K562 (cell line): Measurements from ENCODE around the gene SLC2A4RG. TPM values are rescaled to one million over a fixed set of nuclear protein-coding genes. Genes with fewer than 3 reads are reported as not detected.

Experiments
- ATAC-seq: fragments of 200-7000 bp; cut with Tn5 transposase; 3 replicates; pipeline ENCODE4 v1.9.1; 2020; ENCODE audit warnings: moderate library complexity
- BruUV-seq: library from RNA; stranded (reverse); fragments of 400-500 nt; replicated peaks from 2 replicates; lab custom pipeline; 2021; lab: Mats Ljungman, UMichigan
- CTCF ChIA-PET: fragments of 300-600 bp; formaldehyde crosslinking; extraction: SDS; loops from one replicate; lab custom pipeline; 2021; ENCODE audit warnings: low intra/inter-chr PET ratio; lab: Yijun Ruan, JAX
- POLR2A ChIA-PET: fragments of 300-600, 350-650 bp; sonication (Branson Sonifier 250); formaldehyde crosslinking; extraction: SDS; loops from one replicate; lab custom pipeline; 2021; ENCODE audit warnings: antibody characterized with exemption, inconsistent platforms; lab: Yijun Ruan, JAX
- DNase-seq, 4 experiments: peaks; one replicate each; pipeline versions ENCODE4 v3.0.0 to v3.0.0-alpha.2; 2011 to 2018; ENCODE audit warnings: low spot score in 3 of 4, mixed read lengths in 3 of 4; ENCODE audit errors: extremely low read depth in 1 of 4
- FAIRE-seq: peaks from 2 replicates; lab custom pipeline; 2011; peaks lifted over from hg19 to GRCh38; lab: Jason Lieb, UNC
- H2AFZ ChIP-seq: 2 replicates; pipeline ENCODE4 v1.6.0; 2011; ENCODE audit warnings: low read depth, low read length, control low read depth, inconsistent platforms
- H3K27ac ChIP-seq: fragments of 200-600 bp; 3 replicates; pipeline ENCODE4 v1.8.0; 2011; ENCODE audit warnings: low read depth, mild to moderate bottlenecking, control low read depth, inconsistent platforms, low read length, moderate library complexity, mixed read lengths; ENCODE audit errors: extremely low read depth
- H3K27me3 ChIP-seq, 2 experiments: fragments of 300-600 bp in 1 of 2; 2 replicates in 1 of 2; 3 replicates in 1 of 2; pipeline versions ENCODE4 v1.6.0 to v1.8.0; 2011; ENCODE audit warnings: inconsistent platforms in 2 of 2, low read length in 2 of 2, mild to moderate bottlenecking in 1 of 2, mixed read lengths in 1 of 2, moderate library complexity in 1 of 2; ENCODE audit not compliant: control insufficient read depth in 2 of 2, insufficient read depth in 2 of 2
- H3K36me3 ChIP-seq: fragments of 300-600 bp; 3 replicates; pipeline ENCODE4 v1.8.0; 2011; ENCODE audit warnings: mild to moderate bottlenecking, low read length, inconsistent platforms; ENCODE audit not compliant: control insufficient read depth, insufficient read depth
- H3K4me1 ChIP-seq, 2 experiments: fragments of 200-600 bp in 1 of 2; replicated peaks in 1 of 2; 2 replicates in 1 of 2; 3 replicates in 1 of 2; pipeline versions ENCODE4 v1.5.1 to v1.8.0; 2011; ENCODE audit warnings: inconsistent platforms in 2 of 2, low read length in 2 of 2, mild to moderate bottlenecking in 1 of 2, mixed read lengths in 1 of 2, moderate library complexity in 1 of 2; ENCODE audit not compliant: control insufficient read depth in 2 of 2, insufficient read depth in 2 of 2
- H3K4me2 ChIP-seq: 2 replicates; pipeline ENCODE4 v1.6.1; 2011; ENCODE audit warnings: low read length, control low read depth, inconsistent platforms, mixed read lengths; ENCODE audit not compliant: insufficient read depth
- H3K4me3 ChIP-seq: fragments of 200-600 bp; sonication (generic), shearing (Covaris generic); 2 replicates; pipeline ENCODE4 v1.5.1; 2016; ENCODE audit warnings: control low read depth, inconsistent platforms
- H3K79me2 ChIP-seq: fragments of 200-600 bp; 3 replicates; pipeline ENCODE4 v1.8.0; 2011; ENCODE audit warnings: low read length, inconsistent platforms; ENCODE audit not compliant: control insufficient read depth, insufficient read depth
- H3K9ac ChIP-seq, 2 experiments: 2 replicates each; pipeline versions ENCODE4 v1.6.0 to v1.6.1; 2011; ENCODE audit warnings: low read depth in 2 of 2, low read length in 2 of 2, control low read depth in 1 of 2, inconsistent platforms in 1 of 2, mild to moderate bottlenecking in 1 of 2, mixed read lengths in 1 of 2; ENCODE audit not compliant: insufficient read depth in 1 of 2
- H3K9me1 ChIP-seq: one replicate; pipeline ENCODE4 v1.6.0; 2011; ENCODE audit warnings: inconsistent platforms, mild to moderate bottlenecking, low read length, moderate library complexity; ENCODE audit not compliant: control insufficient read depth, insufficient read depth
- H3K9me3 ChIP-seq: replicated peaks from 2 replicates; pipeline ENCODE4 v1.5.1; 2011; ENCODE audit warnings: low read depth, low read length, inconsistent platforms; ENCODE audit not compliant: control insufficient read depth, insufficient read depth
- H4K20me1 ChIP-seq: replicated peaks from 2 replicates; pipeline ENCODE4 v1.6.1; 2011; ENCODE audit warnings: low read length, inconsistent platforms, mixed read lengths; ENCODE audit not compliant: control insufficient read depth, insufficient read depth
- DDX20 ChIP-seq: fragments of 450-650 bp; IDR thresholded peaks from 2 replicates; pipeline ENCODE4 v1.6.1; 2016; ENCODE audit warnings: missing genetic modification characterization, low read depth, mild to moderate bottlenecking, missing compliant biosample characterization, moderate library complexity
- MAFF ChIP-seq: IDR thresholded peaks from 2 replicates; pipeline ENCODE4 v1.6.1; 2012; ENCODE audit warnings: low read length, improper control_type of control experiment
- PYGO2 ChIP-seq: fragments of 450-650 bp; IDR thresholded peaks from 2 replicates; pipeline ENCODE4 v1.6.1; 2016; ENCODE audit warnings: mild to moderate bottlenecking, missing genetic modification characterization, moderate library complexity, missing compliant biosample characterization
- SIRT6 ChIP-seq: IDR thresholded peaks from one replicate; pipeline ENCODE4 v1.6.1; 2012; ENCODE audit warnings: low read depth, mild to moderate bottlenecking, control low read depth, inconsistent platforms, low read length, moderate library complexity
- SREBF2 ChIP-seq: sonication (generic); formaldehyde crosslinking; IDR thresholded peaks from 2 replicates; pipeline ENCODE4 v1.4.0; 2020; ENCODE audit warnings: mild to moderate bottlenecking, missing genetic modification reagents
- ZNF57 ChIP-seq: fragments of 450-650 bp; formaldehyde crosslinking; IDR thresholded peaks from 2 replicates; pipeline ENCODE4 v1.4.0; 2020; ENCODE audit warnings: mild to moderate bottlenecking, moderate library complexity
- WGBS: fragments of 100-300 bp; shearing (Covaris generic); methylation state at CpG from one replicate; pipeline ENCODE4 v1.1.6; 2016; ENCODE audit warnings: low coverage, mixed read lengths; ENCODE audit not compliant: insufficient coverage; ENCODE audit errors: missing lambda C conversion rate; 5-methylcytosine and 5-hydroxymethylcytosine counted together
- in situ Hi-C: fragments of 300-500 bp; cut with MboI; formaldehyde crosslinking; loops from 4 replicates; pipeline ENCODE4 v1.15.0; 2018; ENCODE audit warnings: inconsistent platforms, mixed read lengths
- intact Hi-C: fragments of 100-400 bp; cut with micrococcal nuclease; formaldehyde crosslinking; loops from 2 replicates; pipeline ENCODE4 v1.14.2; 2022
- polyA plus RNA-seq, 8 experiments: library from polyadenylated mRNA; depleted of rRNA in 4 of 8; stranded (reverse) in 5 of 8; unstranded in 3 of 8; fragments of >200 nt; fragmentation: Nextera tagmentation in 2 of 8; fragmentation: Illumina TruSeq in 1 of 8; extraction: Ambion mirVana in 2 of 8; extraction: Trizol in 1 of 8; gene quantifications; 2 replicates each; pipeline versions ENCODE4 v1.2.1 to v1.2.3, GENCODE V29; 2011 to 2014; ENCODE audit warnings: inconsistent platforms in 1 of 8, missing spikeins in 1 of 8
- total RNA-seq, 7 experiments: library from RNA; depleted of rRNA in 6 of 7; stranded (reverse); fragments of >200 nt in 6 of 7; fragmentation: Illumina TruSeq in 2 of 7; extraction: Trizol in 2 of 7; gene quantifications; 2 replicates each; pipeline versions ENCODE4 v1.2.1 to v1.2.3, GENCODE V29; 2011 to 2021; ENCODE audit warnings: low replicate concordance in 1 of 7
- TF ChIP-seq, protein P1 (sequence below): sonication (generic); formaldehyde crosslinking; IDR thresholded peaks from 2 replicates; pipeline ENCODE4 v1.8.0; 2023; ENCODE audit warnings: missing genetic modification reagents, mild to moderate bottlenecking, borderline replicate concordance
- TF ChIP-seq, protein P2 (sequence below), 3 experiments: fragments of 200-800 bp in 1 of 3; fragments of 250-450 bp in 1 of 3; fragments of 450-650 bp in 1 of 3; sonication (Bioruptor Pico) in 1 of 3; sonication (Bioruptor generic) in 1 of 3; formaldehyde crosslinking in 1 of 3; IDR thresholded peaks; 2 replicates each; pipeline versions ENCODE4 v1.6.1 to v1.8.0; 2016 to 2022; ENCODE audit warnings: mild to moderate bottlenecking in 2 of 3, missing genetic modification characterization in 2 of 3, missing compliant biosample characterization in 1 of 3, moderate library complexity in 1 of 3

Gene SLC2A4RG
- total and polyA plus RNA-seq, 9 of the 15 experiments (the other 6 are each of a cell fraction or from before 2014, with no cell fraction given) = 0.34 to 97.3 (median 26.5) TPM

DNA sequence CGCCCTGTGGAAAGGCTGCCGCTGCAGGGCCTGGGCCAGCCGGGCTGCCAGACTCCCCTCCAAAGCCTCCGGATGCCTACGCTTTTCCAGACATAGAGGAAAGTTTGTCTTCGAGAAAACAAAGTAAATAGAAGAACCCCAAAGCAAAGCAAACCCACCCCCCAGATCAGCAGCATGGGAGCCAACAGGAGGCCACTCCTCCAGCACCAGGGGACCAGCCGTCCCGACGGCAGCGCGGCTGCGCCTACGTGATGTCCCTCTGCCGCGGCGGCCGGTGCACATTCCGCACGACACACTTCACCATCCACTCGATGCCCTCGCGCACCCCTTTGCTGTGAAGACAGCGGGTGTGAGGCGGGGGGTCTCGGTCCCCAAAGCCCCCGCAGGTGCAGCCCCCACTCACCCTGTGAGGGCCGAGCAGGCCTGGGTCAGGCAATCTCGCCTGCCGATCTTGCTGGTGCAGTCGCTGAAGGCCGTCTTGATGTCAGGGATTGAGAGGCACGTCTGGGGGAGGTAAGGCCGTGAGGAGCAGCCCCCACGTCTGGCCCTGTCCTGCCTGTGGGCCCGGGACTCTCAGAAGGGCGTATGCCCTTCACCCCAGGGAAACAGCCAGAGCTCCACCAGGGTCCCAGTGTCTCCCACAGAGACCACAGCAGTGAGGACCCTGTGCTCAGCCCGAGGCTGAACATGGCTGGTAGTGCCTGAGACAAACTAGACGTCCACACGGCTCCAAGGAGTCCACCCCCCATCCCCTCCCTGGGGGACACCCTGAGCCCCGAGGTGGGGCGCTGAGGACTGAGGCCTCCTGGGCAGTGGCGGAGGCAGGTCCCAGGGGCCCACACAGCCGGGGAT is 39.2 kb upstream of the SLC2A4RG start:
- no peaks in the 10 kb centered on the region for H3K27me3 ChIP-seq
- H3K9me1 ChIP-seq = no peaks in the 10 kb centered on the region
- peaks cover 30% of the 10 kb centered on the region for H3K36me3 ChIP-seq
- ATAC-seq (no peak), FAIRE-seq (no peak), DNase-seq (peak in 2 of 4 experiments; percentile 20 to 27)
- 80% methylated on average over 34 of the region's 43 CpGs for WGBS
- intact Hi-C loops = loop anchor here (10.0 kb wide), 2 partner anchors 84 to 166 kb away; partner anchors contain the start of gene PTK6
- peaks cover 5% of the 10 kb centered on the region; the same call in 1 of the 3 replicates for H3K79me2 ChIP-seq
- H3K4me1 ChIP-seq = peaks cover 9 to 83% of the 10 kb centered on the region in 2 experiments
- H3K9me3 ChIP-seq = no peaks in the 10 kb centered on the region
- ChIA-PET CTCF (no interaction called here), POLR2A (interaction anchor here (0.6 to 1.3 kb wide), 3 partner anchors 17 to 165 kb away, joined by 3 to 6 read pairs (median 4); partner anchors contain the start of genes GMEB2 and TPD52L2)
- no peaks in the 10 kb centered on the region; the same call in 1 of the 2 replicates for H4K20me1 ChIP-seq
- H3K27ac ChIP-seq = peak overlapping the region; percentile 61; the same call in 1 of the 3 replicates
- in situ Hi-C loops = no loop called here
- no peak overlapping the region for H2AFZ ChIP-seq
- BruUV-seq = no TSS peak
- no peak overlapping the region for H3K4me2 ChIP-seq
- H3K9ac ChIP-seq = peak overlapping the region in 1 of 2 experiments; percentile 84; a peak in 2 of 4 replicates
- H3K4me3 ChIP-seq = no peak overlapping the region
- TF ChIP-seq ZNF57 (CRISPR knock-in tag) = no peak
- TF ChIP-seq MAFF = no peak
- TF ChIP-seq, protein P1, sequence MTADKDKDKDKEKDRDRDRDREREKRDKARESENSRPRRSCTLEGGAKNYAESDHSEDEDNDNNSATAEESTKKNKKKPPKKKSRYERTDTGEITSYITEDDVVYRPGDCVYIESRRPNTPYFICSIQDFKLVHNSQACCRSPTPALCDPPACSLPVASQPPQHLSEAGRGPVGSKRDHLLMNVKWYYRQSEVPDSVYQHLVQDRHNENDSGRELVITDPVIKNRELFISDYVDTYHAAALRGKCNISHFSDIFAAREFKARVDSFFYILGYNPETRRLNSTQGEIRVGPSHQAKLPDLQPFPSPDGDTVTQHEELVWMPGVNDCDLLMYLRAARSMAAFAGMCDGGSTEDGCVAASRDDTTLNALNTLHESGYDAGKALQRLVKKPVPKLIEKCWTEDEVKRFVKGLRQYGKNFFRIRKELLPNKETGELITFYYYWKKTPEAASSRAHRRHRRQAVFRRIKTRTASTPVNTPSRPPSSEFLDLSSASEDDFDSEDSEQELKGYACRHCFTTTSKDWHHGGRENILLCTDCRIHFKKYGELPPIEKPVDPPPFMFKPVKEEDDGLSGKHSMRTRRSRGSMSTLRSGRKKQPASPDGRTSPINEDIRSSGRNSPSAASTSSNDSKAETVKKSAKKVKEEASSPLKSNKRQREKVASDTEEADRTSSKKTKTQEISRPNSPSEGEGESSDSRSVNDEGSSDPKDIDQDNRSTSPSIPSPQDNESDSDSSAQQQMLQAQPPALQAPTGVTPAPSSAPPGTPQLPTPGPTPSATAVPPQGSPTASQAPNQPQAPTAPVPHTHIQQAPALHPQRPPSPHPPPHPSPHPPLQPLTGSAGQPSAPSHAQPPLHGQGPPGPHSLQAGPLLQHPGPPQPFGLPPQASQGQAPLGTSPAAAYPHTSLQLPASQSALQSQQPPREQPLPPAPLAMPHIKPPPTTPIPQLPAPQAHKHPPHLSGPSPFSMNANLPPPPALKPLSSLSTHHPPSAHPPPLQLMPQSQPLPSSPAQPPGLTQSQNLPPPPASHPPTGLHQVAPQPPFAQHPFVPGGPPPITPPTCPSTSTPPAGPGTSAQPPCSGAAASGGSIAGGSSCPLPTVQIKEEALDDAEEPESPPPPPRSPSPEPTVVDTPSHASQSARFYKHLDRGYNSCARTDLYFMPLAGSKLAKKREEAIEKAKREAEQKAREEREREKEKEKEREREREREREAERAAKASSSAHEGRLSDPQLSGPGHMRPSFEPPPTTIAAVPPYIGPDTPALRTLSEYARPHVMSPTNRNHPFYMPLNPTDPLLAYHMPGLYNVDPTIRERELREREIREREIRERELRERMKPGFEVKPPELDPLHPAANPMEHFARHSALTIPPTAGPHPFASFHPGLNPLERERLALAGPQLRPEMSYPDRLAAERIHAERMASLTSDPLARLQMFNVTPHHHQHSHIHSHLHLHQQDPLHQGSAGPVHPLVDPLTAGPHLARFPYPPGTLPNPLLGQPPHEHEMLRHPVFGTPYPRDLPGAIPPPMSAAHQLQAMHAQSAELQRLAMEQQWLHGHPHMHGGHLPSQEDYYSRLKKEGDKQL (CRISPR knock-in tag) = 0 out of 2 replicates have a peak, but pooled peaks have one; percentile 15
- TF ChIP-seq DDX20 = no peak
- TF ChIP-seq PYGO2 = no peak
- TF ChIP-seq, protein P2, sequence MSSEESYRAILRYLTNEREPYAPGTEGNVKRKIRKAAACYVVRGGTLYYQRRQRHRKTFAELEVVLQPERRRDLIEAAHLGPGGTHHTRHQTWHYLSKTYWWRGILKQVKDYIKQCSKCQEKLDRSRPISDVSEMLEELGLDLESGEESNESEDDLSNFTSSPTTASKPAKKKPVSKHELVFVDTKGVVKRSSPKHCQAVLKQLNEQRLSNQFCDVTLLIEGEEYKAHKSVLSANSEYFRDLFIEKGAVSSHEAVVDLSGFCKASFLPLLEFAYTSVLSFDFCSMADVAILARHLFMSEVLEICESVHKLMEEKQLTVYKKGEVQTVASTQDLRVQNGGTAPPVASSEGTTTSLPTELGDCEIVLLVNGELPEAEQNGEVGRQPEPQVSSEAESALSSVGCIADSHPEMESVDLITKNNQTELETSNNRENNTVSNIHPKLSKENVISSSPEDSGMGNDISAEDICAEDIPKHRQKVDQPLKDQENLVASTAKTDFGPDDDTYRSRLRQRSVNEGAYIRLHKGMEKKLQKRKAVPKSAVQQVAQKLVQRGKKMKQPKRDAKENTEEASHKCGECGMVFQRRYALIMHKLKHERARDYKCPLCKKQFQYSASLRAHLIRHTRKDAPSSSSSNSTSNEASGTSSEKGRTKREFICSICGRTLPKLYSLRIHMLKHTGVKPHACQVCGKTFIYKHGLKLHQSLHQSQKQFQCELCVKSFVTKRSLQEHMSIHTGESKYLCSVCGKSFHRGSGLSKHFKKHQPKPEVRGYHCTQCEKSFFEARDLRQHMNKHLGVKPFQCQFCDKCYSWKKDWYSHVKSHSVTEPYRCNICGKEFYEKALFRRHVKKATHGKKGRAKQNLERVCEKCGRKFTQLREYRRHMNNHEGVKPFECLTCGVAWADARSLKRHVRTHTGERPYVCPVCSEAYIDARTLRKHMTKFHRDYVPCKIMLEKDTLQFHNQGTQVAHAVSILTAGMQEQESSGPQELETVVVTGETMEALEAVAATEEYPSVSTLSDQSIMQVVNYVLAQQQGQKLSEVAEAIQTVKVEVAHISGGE (CRISPR knock-in tag; IDR thresholded peaks at IDR 0.05) = no peak
- no peak for TF ChIP-seq SIRT6
- no peak for TF ChIP-seq SREBF2
